ENCODE measurements around the gene DST. TPM values are rescaled to one million over a fixed set of nuclear protein-coding genes. Genes with fewer than 3 reads are reported as not detected.

Gene DST
- total RNA-seq, 4 donors from 2014 or later = 410 to 588 (median 521) TPM

DNA sequence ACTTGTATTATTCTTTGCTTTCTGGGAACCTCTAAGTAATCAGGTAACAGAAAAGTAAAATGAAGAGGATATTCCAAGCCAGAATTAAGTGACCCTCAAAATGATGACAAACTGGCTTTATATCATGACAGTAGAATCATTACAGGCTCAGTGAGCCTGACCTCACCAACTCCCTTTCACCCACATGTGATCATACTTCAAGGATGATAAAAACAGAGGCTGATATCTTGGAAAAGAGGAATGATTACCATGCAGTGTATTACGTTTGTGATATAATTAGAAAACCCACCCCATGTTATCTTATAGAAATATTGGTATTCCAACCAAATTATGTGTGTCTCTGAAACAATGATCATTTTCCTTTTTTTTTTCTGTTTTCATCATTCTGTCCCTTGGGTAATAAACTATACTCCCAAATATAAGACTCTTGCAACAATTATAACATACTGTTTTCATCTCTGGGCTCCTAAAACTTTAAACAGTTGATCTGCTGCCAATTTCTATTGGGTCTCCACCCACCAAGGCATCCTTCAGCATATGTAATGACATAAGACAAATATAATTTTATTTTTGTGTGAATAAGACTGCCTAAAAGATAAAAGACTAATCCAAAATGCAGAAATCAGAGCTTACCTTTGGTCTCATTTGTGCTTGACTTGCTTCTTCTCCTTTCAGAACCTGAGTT lies 115.7 kb downstream of the DST start:
- Histone ChIP-seq H3K4me1 (peaks cover 51 to 96% (median 85%) of the 10 kb centered on the region in 4 donors), H3K27ac (replicated peaks in 1 of 4) (peak overlapping the region; percentile 75 to 88 (median 78)), H3K36me3 (peaks cover 13 to 68% (median 41%) of the 10 kb centered on the region in 4 donors), H3K27me3 (no peaks in the 10 kb centered on the region), H3K4me3 (no peak overlapping the region), H3K9me3 (no peaks in the 10 kb centered on the region)
- WGBS = 27% methylated on average over 1 of the region's 1 CpG
- TF ChIP-seq, protein P1, sequence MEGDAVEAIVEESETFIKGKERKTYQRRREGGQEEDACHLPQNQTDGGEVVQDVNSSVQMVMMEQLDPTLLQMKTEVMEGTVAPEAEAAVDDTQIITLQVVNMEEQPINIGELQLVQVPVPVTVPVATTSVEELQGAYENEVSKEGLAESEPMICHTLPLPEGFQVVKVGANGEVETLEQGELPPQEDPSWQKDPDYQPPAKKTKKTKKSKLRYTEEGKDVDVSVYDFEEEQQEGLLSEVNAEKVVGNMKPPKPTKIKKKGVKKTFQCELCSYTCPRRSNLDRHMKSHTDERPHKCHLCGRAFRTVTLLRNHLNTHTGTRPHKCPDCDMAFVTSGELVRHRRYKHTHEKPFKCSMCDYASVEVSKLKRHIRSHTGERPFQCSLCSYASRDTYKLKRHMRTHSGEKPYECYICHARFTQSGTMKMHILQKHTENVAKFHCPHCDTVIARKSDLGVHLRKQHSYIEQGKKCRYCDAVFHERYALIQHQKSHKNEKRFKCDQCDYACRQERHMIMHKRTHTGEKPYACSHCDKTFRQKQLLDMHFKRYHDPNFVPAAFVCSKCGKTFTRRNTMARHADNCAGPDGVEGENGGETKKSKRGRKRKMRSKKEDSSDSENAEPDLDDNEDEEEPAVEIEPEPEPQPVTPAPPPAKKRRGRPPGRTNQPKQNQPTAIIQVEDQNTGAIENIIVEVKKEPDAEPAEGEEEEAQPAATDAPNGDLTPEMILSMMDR (IDR thresholded peaks at IDR 0.05) = no peak
- TF ChIP-seq POLR2AphosphoS5 (IDR thresholded peaks at IDR 0.05) = no peak
- TF ChIP-seq EP300 (IDR thresholded peaks at IDR 0.05) = no peak
- no peak for TF ChIP-seq POLR2A (IDR thresholded peaks at IDR 0.05; ENCODE audit: low read depth)
- no peak for DNase-seq (ENCODE audit: extremely low spot score)
- intact Hi-C loops (cut with DNase I) = no loop called here

DNA sequence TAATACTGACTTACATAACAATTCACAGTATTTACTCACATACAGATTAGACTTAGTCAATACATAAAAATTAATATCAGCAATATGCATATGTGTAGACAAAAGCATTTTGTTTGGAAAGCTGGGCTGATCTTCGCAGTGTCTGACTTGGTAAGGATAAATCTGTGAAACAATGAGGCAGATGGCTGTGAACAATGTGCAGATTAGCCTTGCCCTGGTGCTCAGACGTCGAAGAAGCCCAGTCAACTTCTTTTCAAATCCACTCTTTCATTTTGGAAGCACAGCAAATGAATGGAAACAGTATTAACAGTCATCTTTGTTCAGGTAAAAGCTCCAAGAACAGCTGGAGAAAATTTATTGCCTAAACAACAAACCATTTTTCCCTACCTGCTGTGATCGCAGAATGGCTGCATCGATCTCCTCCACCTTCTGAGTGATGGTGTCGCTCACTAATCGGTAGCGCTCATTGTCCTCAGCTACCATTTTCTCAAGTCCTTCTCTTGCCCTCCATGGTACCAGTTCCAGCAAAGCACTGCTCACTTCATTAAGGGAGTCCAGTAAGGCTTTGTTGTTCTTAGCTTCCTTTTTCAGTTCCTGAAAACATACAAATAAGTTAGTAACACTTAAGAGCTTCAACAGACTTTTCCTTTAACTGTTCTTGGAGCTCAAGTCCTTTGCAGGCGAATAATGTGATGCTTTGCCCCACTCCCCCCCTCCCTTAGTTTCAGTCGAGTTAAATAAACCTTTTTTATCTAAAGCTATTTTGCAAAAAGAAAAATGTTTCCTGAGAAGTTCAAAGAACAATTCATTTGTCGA lies 116.5 kb downstream of the DST start:
- peaks cover 9 to 60% (median 36%) of the 10 kb centered on the region in 4 donors for H3K36me3 ChIP-seq
- WGBS = 67% methylated on average over 11 of the region's 11 CpGs
- no peaks in the 10 kb centered on the region for H3K9me3 ChIP-seq
- H3K4me3 ChIP-seq = no peak overlapping the region
- intact Hi-C loops (cut with DNase I) = no loop called here
- no peak for DNase-seq (ENCODE audit: extremely low spot score)
- peak overlapping the region; percentile 75 to 88 (median 78) for H3K27ac ChIP-seq (replicated peaks in 1 of 4)
- TF ChIP-seq, protein P1 (IDR thresholded peaks at IDR 0.05) = no peak
- no peak for TF ChIP-seq POLR2AphosphoS5 (IDR thresholded peaks at IDR 0.05)
- TF ChIP-seq EP300 (IDR thresholded peaks at IDR 0.05) = no peak
- no peak for TF ChIP-seq POLR2A (IDR thresholded peaks at IDR 0.05; ENCODE audit: low read depth)
- peaks cover 52 to 96% (median 86%) of the 10 kb centered on the region in 4 donors for H3K4me1 ChIP-seq
- H3K27me3 ChIP-seq = no peaks in the 10 kb centered on the region

DNA sequence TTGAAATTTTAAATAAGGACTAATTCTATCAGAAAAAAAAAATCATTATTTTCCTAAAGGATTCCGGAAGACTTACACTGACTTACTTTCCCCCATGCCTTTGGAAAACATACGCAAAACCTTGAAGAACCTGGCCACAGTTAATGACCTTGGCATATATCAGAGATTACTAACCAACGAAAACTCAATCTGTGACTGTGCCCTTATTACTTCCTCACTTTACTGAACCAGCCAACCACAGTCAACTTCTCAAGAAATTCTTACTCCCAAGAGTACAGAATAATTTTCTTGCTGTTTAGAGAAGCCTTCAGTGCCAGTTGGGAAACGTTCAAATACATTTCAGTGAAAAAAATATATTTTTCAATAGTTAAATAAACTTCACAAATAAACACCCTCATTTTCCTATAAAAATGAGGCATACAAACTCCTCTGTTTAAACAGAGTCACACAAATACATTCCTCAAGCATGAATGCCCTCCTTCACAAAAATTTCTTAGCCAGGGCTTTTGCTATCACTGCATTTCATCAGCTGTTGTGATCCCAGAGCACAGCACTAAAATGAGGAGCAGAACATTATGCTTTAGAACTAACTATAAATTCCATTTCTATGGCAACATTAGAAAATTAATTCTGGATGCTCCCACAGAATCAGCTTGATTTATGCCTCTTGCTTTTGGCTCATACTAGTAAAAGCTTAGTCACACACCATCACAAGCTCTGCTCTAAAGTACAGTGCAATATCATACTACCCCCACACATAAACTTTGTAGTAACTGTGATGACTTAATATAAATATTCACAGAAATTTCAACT lies 117.6 kb downstream of the DST start:
- WGBS = 40% methylated on average over 4 of the region's 4 CpGs

DNA sequence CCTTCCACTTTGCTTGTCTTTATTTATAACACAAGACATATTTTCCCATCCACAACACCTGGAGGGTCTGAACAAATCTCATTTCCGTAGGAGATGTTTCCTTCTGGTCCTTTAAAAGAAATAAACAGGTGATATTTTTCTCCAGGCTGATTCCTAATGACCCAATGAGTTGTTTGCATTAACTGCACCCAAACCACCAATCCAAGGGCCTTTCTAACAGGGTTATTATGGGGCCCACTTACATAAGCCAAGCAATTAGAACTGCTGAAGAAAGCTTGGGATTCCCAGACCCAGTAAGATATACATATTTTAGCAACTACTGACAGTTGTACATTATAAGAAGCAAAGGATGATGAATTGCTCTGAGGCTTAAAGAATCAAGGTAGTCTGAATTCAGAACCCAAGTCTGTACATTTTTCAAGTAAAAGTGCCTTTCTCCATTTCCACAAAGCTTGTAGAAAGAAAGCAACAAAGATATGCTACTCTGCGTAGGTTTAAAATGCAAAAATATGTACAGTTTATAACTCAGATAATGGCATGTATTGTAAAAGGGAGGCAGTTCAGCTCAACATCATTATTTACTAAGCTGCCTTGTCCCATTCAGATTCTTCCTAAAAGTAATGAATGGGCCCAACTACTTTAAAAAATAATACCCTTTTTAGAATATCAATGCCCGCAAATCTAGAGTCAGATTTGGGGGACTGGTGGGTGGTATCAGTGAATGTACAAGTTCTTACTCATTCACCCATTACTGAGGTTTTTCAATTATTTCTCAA lies 120.0 kb downstream of the DST start:
- H3K4me1 ChIP-seq = peaks cover 47 to 91% (median 84%) of the 10 kb centered on the region in 4 donors
- DNase-seq (ENCODE audit: extremely low spot score) = no peak
- intact Hi-C loops (cut with DNase I) = no loop called here
- no peak overlapping the region for H3K4me3 ChIP-seq
- H3K9me3 ChIP-seq = no peaks in the 10 kb centered on the region
- TF ChIP-seq POLR2AphosphoS5 (IDR thresholded peaks at IDR 0.05) (no peak), POLR2A (IDR thresholded peaks at IDR 0.05; ENCODE audit: low read depth) (no peak), EP300 (IDR thresholded peaks at IDR 0.05) (no peak)
- TF ChIP-seq, protein P1 (IDR thresholded peaks at IDR 0.05) = no peak
- peak overlapping the region; percentile 52 to 88 (median 70) for H3K27ac ChIP-seq (replicated peaks in 1 of 4)
- H3K27me3 ChIP-seq = no peaks in the 10 kb centered on the region
- peaks cover 0 to 38% (median 19%) of the 10 kb centered on the region in 4 donors for H3K36me3 ChIP-seq
- 85% methylated on average over 3 of the region's 3 CpGs for WGBS

More for the DNA sequence above, 117.6 kb downstream of the DST start:
- Histone ChIP-seq H3K4me1 (peaks cover 52 to 90% (median 80%) of the 10 kb centered on the region in 4 donors), H3K9me3 (no peaks in the 10 kb centered on the region), H3K36me3 (peaks cover 7 to 52% (median 31%) of the 10 kb centered on the region in 4 donors), H3K4me3 (peak overlapping the region in 1 of 4 donors; percentile 2), H3K27me3 (no peaks in the 10 kb centered on the region), H3K27ac (replicated peaks in 1 of 4) (peak overlapping the region; percentile 75 to 88 (median 78))
- TF ChIP-seq EP300 (IDR thresholded peaks at IDR 0.05) (no peak), POLR2AphosphoS5 (IDR thresholded peaks at IDR 0.05) (peak in 1 of 2 donors; percentile 62)
- intact Hi-C loops (cut with DNase I) = no loop called here
- DNase-seq (ENCODE audit: extremely low spot score) = no peak

Data from esophagus muscularis mucosa (tissue), 4 donors.